H9 (cell line): ENCODE data around the gene CHD9. TPM values are rescaled to one million over a fixed set of nuclear protein-coding genes. Genes with fewer than 3 reads are reported as not detected.

ENCODE experiments used
- DNase-seq: peaks from one replicate; pipeline ENCODE4 v3.0.0-alpha.2; 2017
- H2AFZ ChIP-seq: one replicate; pipeline ENCODE4 v1.6.1; 2013; ENCODE audit warnings: mild to moderate bottlenecking, low read length, control low read depth, moderate library complexity
- H2AK5ac ChIP-seq: 2 replicates; pipeline ENCODE4 v1.6.1; 2013; ENCODE audit warnings: low read length, control low read depth, mixed read lengths; ENCODE audit not compliant: insufficient read length
- H2BK120ac ChIP-seq: one replicate; pipeline ENCODE4 v1.6.1; 2013; ENCODE audit warnings: low read depth, mild to moderate bottlenecking, low read length, control low read depth, inconsistent platforms; ENCODE audit not compliant: poor library complexity, severe bottlenecking
- H2BK12ac ChIP-seq: 2 replicates; pipeline ENCODE4 v1.6.1; 2013; ENCODE audit warnings: low read length, control low read depth, mixed read lengths, low read depth; ENCODE audit not compliant: insufficient read length
- H2BK15ac ChIP-seq: 2 replicates; pipeline ENCODE4 v1.6.1; 2013; ENCODE audit warnings: low read depth, low read length, control low read depth
- H2BK20ac ChIP-seq: one replicate; pipeline ENCODE4 v1.6.1; 2013; ENCODE audit warnings: low read depth, mild to moderate bottlenecking, low read length, control low read depth, inconsistent platforms; ENCODE audit not compliant: poor library complexity, severe bottlenecking
- H2BK5ac ChIP-seq: 2 replicates; pipeline ENCODE4 v1.6.1; 2013; ENCODE audit warnings: low read length, control low read depth, mixed read lengths; ENCODE audit not compliant: insufficient read length
- H3K14ac ChIP-seq: 2 replicates; pipeline ENCODE4 v1.6.1; 2013; ENCODE audit warnings: low read length, control low read depth; ENCODE audit not compliant: insufficient read depth
- H3K18ac ChIP-seq: 2 replicates; pipeline ENCODE4 v1.6.1; 2013; ENCODE audit warnings: low read depth, mild to moderate bottlenecking, mixed read lengths, low read length, control low read depth; ENCODE audit not compliant: insufficient read length
- H3K23ac ChIP-seq: 2 replicates; pipeline ENCODE4 v1.6.1; 2013; ENCODE audit warnings: low read length, control low read depth, mixed read lengths, low read depth; ENCODE audit not compliant: insufficient read length
- H3K23me2 ChIP-seq: 2 replicates; pipeline ENCODE4 v1.6.1; 2013; ENCODE audit warnings: low read depth, mild to moderate bottlenecking, mixed read lengths, low read length, control low read depth; ENCODE audit not compliant: insufficient read length, poor library complexity, severe bottlenecking
- H3K27ac ChIP-seq: 2 replicates; pipeline ENCODE4 v1.5.1; 2013; ENCODE audit warnings: low read length, control low read depth, mixed read lengths, low read depth; ENCODE audit not compliant: insufficient read length
- H3K27me3 ChIP-seq: 2 replicates; pipeline ENCODE4 v1.6.1; 2013; ENCODE audit warnings: low read length, control low read depth, inconsistent platforms; ENCODE audit not compliant: insufficient read depth
- H3K4ac ChIP-seq: 2 replicates; pipeline ENCODE4 v1.6.1; 2013; ENCODE audit warnings: low read depth, mild to moderate bottlenecking, control low read depth, inconsistent platforms, low read length, moderate library complexity
- H3K4me1 ChIP-seq: 2 replicates; pipeline ENCODE4 v1.6.1; 2013; ENCODE audit warnings: low read length, control low read depth, inconsistent platforms; ENCODE audit not compliant: insufficient read depth
- H3K4me2 ChIP-seq: 2 replicates; pipeline ENCODE4 v1.6.1; 2013; ENCODE audit warnings: low read length, control low read depth, mixed read lengths; ENCODE audit not compliant: insufficient read length, insufficient read depth
- H3K56ac ChIP-seq: 2 replicates; pipeline ENCODE4 v1.6.1; 2013; ENCODE audit warnings: low read depth, mild to moderate bottlenecking, mixed read lengths, low read length, control low read depth; ENCODE audit not compliant: insufficient read length
- H3K79me1 ChIP-seq: 2 replicates; pipeline ENCODE4 v1.6.1; 2013; ENCODE audit warnings: low read depth, mild to moderate bottlenecking, moderate library complexity, low read length, control low read depth, inconsistent platforms; ENCODE audit not compliant: insufficient read depth, poor library complexity, severe bottlenecking
- H3K79me2 ChIP-seq: 2 replicates; pipeline ENCODE4 v1.6.1; 2013; ENCODE audit warnings: low read length, control low read depth, inconsistent platforms; ENCODE audit not compliant: insufficient read depth
- H3K9ac ChIP-seq: 2 replicates; pipeline ENCODE4 v1.6.1; 2013; ENCODE audit warnings: low read length, control low read depth, mixed read lengths; ENCODE audit not compliant: insufficient read length; ENCODE audit errors: extremely low read depth
- H3K9me3 ChIP-seq: one replicate; pipeline ENCODE4 v1.6.1; 2013; ENCODE audit warnings: low read depth, low read length, inconsistent platforms; ENCODE audit not compliant: control insufficient read depth
- H3T11ph ChIP-seq: one replicate; pipeline ENCODE4 v1.6.1; 2013; ENCODE audit warnings: mild to moderate bottlenecking, low read length, control low read depth, inconsistent platforms
- H4K20me1 ChIP-seq: one replicate; pipeline ENCODE4 v1.6.1; 2013; ENCODE audit not compliant: control insufficient read depth, insufficient read length, insufficient read depth
- H4K5ac ChIP-seq: 2 replicates; pipeline ENCODE4 v1.6.1; 2013; ENCODE audit warnings: low read depth, mild to moderate bottlenecking, mixed read lengths, low read length, control low read depth; ENCODE audit not compliant: insufficient read length
- H4K8ac ChIP-seq: replicated peaks from 2 replicates; pipeline ENCODE4 v1.6.1; 2013; ENCODE audit warnings: low read length, control low read depth, mixed read lengths, low read depth; ENCODE audit not compliant: insufficient read length
- H4K91ac ChIP-seq: 2 replicates; pipeline ENCODE4 v1.6.1; 2013; ENCODE audit warnings: low read depth, mild to moderate bottlenecking, moderate library complexity, mixed read lengths, low read length, control low read depth; ENCODE audit not compliant: insufficient read length
- H3K27ac Mint-ChIP-seq, 3 experiments: 2 replicates in 2 of 3; 3 replicates in 1 of 3; pipeline ENCODE4 v1.8.0; 2020 to 2021; ENCODE audit warnings: mixed read lengths in 3 of 3, mild to moderate bottlenecking in 1 of 3, moderate library complexity in 1 of 3
- H3K27me3 Mint-ChIP-seq: 2 replicates; pipeline ENCODE4 v1.8.0; 2021; ENCODE audit warnings: low read depth, mild to moderate bottlenecking, moderate library complexity, mixed read lengths
- H3K36me3 Mint-ChIP-seq, 3 experiments: 2 replicates in 2 of 3; 3 replicates in 1 of 3; pipeline ENCODE4 v1.8.0; 2020 to 2021; ENCODE audit warnings: low read depth in 3 of 3, mixed read lengths in 3 of 3; ENCODE audit not compliant: insufficient read depth in 1 of 3
- H3K4me1 Mint-ChIP-seq, 2 experiments: 2 replicates each; pipeline ENCODE4 v1.8.0; 2020; ENCODE audit warnings: mixed read lengths in 2 of 2
- H3K4me3 Mint-ChIP-seq, 2 experiments: 2 replicates in 1 of 2; 3 replicates in 1 of 2; pipeline ENCODE4 v1.8.0; 2020 to 2021; ENCODE audit warnings: mild to moderate bottlenecking in 2 of 2, mixed read lengths in 2 of 2, moderate library complexity in 1 of 2
- H3K9me3 Mint-ChIP-seq, 2 experiments: 2 replicates in 1 of 2; 3 replicates in 1 of 2; pipeline ENCODE4 v1.8.0; 2020; ENCODE audit warnings: mild to moderate bottlenecking in 2 of 2, mixed read lengths in 2 of 2, moderate library complexity in 1 of 2
- CTCF ChIP-seq: fragments of 200-600 bp; sonication (generic); conservative IDR thresholded peaks from 3 replicates; pipeline ENCODE4 v1.8.0; 2021; ENCODE audit warnings: antibody characterized with exemption, mild to moderate bottlenecking
- whole genome bisulfite sequencing: extraction: QIAGEN DNeasy Blood & Tissue Kit; methylation state at CpG from one replicate; pipeline ENCODE4 v1.1.7; 2013; ENCODE audit warnings: missing lambda C conversion rate, low lambda C conversion rate, mixed read lengths; ENCODE audit not compliant: insufficient read length; ENCODE audit errors: extremely low coverage; 5-methylcytosine and 5-hydroxymethylcytosine counted together
- total RNA-seq: library from RNA; stranded (reverse); gene quantifications from 2 replicates; pipeline ENCODE4 v1.2.1, GENCODE V29; 2021

The CHD9 gene
- total RNA-seq, 1 experiment from 2014 or later, result 46.2 TPM

- H4K8ac ChIP-seq, result no peak overlapping the region
- Mint-ChIP-seq H3K9me3 (no peaks in the 10 kb centered on the region), H3K36me3 (no peaks in the 10 kb centered on the region; a peak in 1 of 7 replicates), H3K4me3 (no peak overlapping the region), H3K27ac (no peak overlapping the region), H3K27me3 (no peaks in the 10 kb centered on the region), H3K4me1 (peaks cover 3 to 8% of the 10 kb centered on the region in 2 experiments; a peak in 3 of 4 replicates)
- H3K23ac ChIP-seq, result no peak overlapping the region
- H2BK12ac ChIP-seq, result no peak overlapping the region
- H3K27ac ChIP-seq, result no peak overlapping the region
- H4K20me1 ChIP-seq, result no peaks in the 10 kb centered on the region
- no peaks in the 10 kb centered on the region for H3K9me3 ChIP-seq
- TF ChIP-seq CTCF, result no peak
- H2BK15ac ChIP-seq, result no peak overlapping the region
- H4K91ac ChIP-seq, result no peak overlapping the region
- no peak overlapping the region for H4K5ac ChIP-seq
- no peak overlapping the region for H3K4ac ChIP-seq
- no peak overlapping the region for H3K9ac ChIP-seq
- H3K79me2 ChIP-seq, result no peaks in the 10 kb centered on the region
- no peak overlapping the region for H2BK20ac ChIP-seq
- H3K56ac ChIP-seq, result no peak overlapping the region
- no CpG with 5 or more reads among the region's 4 CpGs for WGBS
- no peak for DNase-seq
- H2BK120ac ChIP-seq, result no peak overlapping the region
- H3K4me1 ChIP-seq, result no peaks in the 10 kb centered on the region
- H2AK5ac ChIP-seq, result no peak overlapping the region
- H3K14ac ChIP-seq, result no peak overlapping the region
- H2AFZ ChIP-seq, result no peak overlapping the region
- H2BK5ac ChIP-seq, result no peak overlapping the region
- H3K79me1 ChIP-seq, result no peaks in the 10 kb centered on the region
- H3K4me2 ChIP-seq, result no peak overlapping the region
- H3K23me2 ChIP-seq, result no peaks in the 10 kb centered on the region
- H3K18ac ChIP-seq, result no peak overlapping the region
- H3T11ph ChIP-seq, result no peak overlapping the region
- H3K27me3 ChIP-seq, result no peaks in the 10 kb centered on the region
Observed at GRCh38 chr16:53115773-53116172, 61.0 kb downstream of the CHD9 start.
